Measurements from ENCODE around the gene RIPK3. TPM values are rescaled to one million over a fixed set of nuclear protein-coding genes. Genes with fewer than 3 reads are reported as not detected.

The RIPK3 gene
- total and polyA plus RNA-seq, 2 of the 8 experiments (the other 6 are each of a cell fraction or from before 2014, with no cell fraction given): 0.24 to 0.39 TPM

- no peak for TF ChIP-seq RNF2 (IDR thresholded peaks at IDR 0.05; ENCODE audit: borderline replicate concordance, low read depth, low read length, missing control alignments, poor library complexity, severe bottlenecking)
- no peak for TF ChIP-seq SP4 (IDR thresholded peaks at IDR 0.05; ENCODE audit: low read length)
- no peak for TF ChIP-seq GTF2F1 (IDR thresholded peaks at IDR 0.05; ENCODE audit: borderline replicate concordance, low read depth, low read length)
- TF ChIP-seq KDM5A (IDR thresholded peaks at IDR 0.05; ENCODE audit: low read length): no peak
- TF ChIP-seq CHD7 (IDR thresholded peaks at IDR 0.05; ENCODE audit: insufficient replicate concordance, low read length): no peak
- no peak for TF ChIP-seq POU5F1 (IDR thresholded peaks at IDR 0.05; ENCODE audit: low read depth, low read length)
- peak; percentile 55 for TF ChIP-seq ASH2L (IDR thresholded peaks at IDR 0.05; ENCODE audit: low read length)
- TF ChIP-seq JUN (IDR thresholded peaks at IDR 0.05; ENCODE audit: low read depth, low read length): no peak
- TF ChIP-seq CHD2 (IDR thresholded peaks at IDR 0.05; ENCODE audit: low read length): no peak
- TF ChIP-seq SP2 (IDR thresholded peaks at IDR 0.05; ENCODE audit: low read length): no peak
These were observed 28.9 kb upstream of the RIPK3 start (continued) for GRCh38 chr14:24368562-24369252.
